Vagina (tissue), 2 donors: ENCODE data around the gene ATG4D. TPM values are rescaled to one million over a fixed set of nuclear protein-coding genes. Genes with fewer than 3 reads are reported as not detected.
A peak's percentile ranks its signal among the peaks of the same experiment; 100 is the strongest.

Experiments used
- DNase-seq, 2 donors: peaks; one replicate each; pipeline ENCODE4 v3.0.0-alpha.2; 2017; ENCODE audit errors: extremely low spot score in 2 of 2
- H3K27ac ChIP-seq: fragments of 200-600 bp; sonication (generic); one replicate; pipeline ENCODE4 v1.5.1; 2019
- H3K27me3 ChIP-seq: fragments of 200-600 bp; sonication (generic); one replicate; pipeline ENCODE4 v1.5.1; 2019
- H3K36me3 ChIP-seq, 2 donors: fragments of 200-600 bp; sonication (generic); one replicate each; pipeline ENCODE4 v1.5.1; 2017 to 2019
- H3K4me1 ChIP-seq: fragments of 200-600 bp; sonication (generic); one replicate; pipeline ENCODE4 v1.5.1; 2019
- H3K4me3 ChIP-seq, 2 donors: fragments of 200-600 bp; sonication (generic); 1 replicate in 1 of 2; 2 replicates in 1 of 2; pipeline ENCODE4 v1.5.1; 2016 to 2019
- H3K9me3 ChIP-seq: fragments of 200-600 bp; sonication (generic); one replicate; pipeline ENCODE4 v1.5.1; 2019
- POLR2A ChIP-seq, 2 donors: fragments of 450-650 bp; IDR thresholded peaks; one replicate each; pipeline ENCODE4 v1.6.1; 2017; ENCODE audit warnings: antibody characterized with exemption in 2 of 2, mild to moderate bottlenecking in 2 of 2, moderate library complexity in 2 of 2
- POLR2AphosphoS5 ChIP-seq, 2 donors: sonication (generic); formaldehyde crosslinking; IDR thresholded peaks; one replicate each; pipeline ENCODE4 v1.9.0; 2017; ENCODE audit warnings: antibody characterized with exemption in 2 of 2, mild to moderate bottlenecking in 2 of 2, low read depth in 1 of 2; ENCODE audit not compliant: insufficient read depth in 1 of 2
- intact Hi-C: fragments of 100-400 bp; cut with DNase I; formaldehyde crosslinking; loops from one replicate; pipeline ENCODE4 v1.15.1; 2023
- total RNA-seq: library from RNA; depleted of rRNA; stranded (reverse); fragments of >200 nt; gene quantifications from one replicate; pipeline ENCODE4 v1.2.3, GENCODE V29; 2016
- TF ChIP-seq, protein P1 (sequence below), 3 experiments: fragments of 450-650 bp in 2 of 3; fragments of 200-600 bp in 1 of 3; sonication (generic) in 1 of 3; IDR thresholded peaks; one replicate each; pipeline ENCODE4 v1.5.1; 2017 to 2019; ENCODE audit warnings: antibody characterized with exemption in 3 of 3, mild to moderate bottlenecking in 2 of 3, moderate library complexity in 2 of 3

ATG4D gene
- total RNA-seq = 18.2 TPM

DNA sequence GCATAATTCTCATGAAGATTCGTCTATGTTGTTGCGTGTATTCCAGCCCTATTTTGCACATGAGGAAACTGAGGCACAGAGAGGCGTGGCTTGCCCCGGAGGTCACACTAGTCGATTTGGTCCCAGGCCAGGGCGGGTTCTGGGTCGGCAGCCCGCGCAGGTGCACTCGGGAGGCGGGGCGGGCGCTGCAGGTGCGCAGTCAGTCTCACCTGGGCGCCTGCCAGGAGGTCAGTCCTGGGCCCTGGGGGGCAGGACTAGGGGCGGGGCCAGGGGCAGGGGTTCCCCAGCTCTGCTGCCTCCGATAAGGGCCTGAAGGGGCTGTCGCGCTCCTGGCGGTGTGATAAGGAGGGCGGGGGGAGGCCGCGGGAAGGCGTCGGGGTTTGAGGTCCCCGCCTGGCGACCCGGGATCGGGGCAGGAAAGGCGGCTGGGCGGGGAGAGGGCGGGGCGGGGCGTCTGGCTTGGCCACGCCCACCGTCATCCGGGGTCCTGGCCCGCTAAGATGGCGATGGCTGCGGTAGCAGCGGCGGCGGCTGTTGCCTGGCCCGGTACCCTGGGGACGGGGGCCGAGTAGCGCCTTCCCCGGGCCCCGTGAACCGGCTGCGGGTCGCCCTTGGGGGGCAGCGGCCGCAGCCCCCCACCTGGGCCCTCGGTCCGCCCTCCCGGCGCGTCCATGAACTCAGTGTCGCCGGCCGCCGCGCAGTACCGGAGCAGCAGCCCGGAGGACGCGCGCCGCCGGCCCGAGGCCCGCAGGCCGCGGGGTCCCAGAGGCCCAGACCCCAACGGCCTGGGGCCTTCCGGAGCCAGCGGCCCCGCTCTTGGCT, at the start of gene ATG4D:
ATG4D (plus strand) TSS at position 485 of the 822 bp plus-strand sequence; CDS start at position 672, 187 bp downstream.
- Histone ChIP-seq H3K27ac (peak within 1 kb of the TSS; percentile 94), H3K36me3 (peaks cover 0 to 22% of the 10 kb centered on the region in 2 donors), H3K4me1 (peaks cover 27% of the 10 kb centered on the region), H3K4me3 (peak within 1 kb of the TSS; percentile 88 to 93), H3K27me3 (no peaks in the 10 kb centered on the region), H3K9me3 (no peaks in the 10 kb centered on the region)
- no peak for DNase-seq
- intact Hi-C loops = no loop called here
- TF ChIP-seq POLR2AphosphoS5 (IDR thresholded peaks at IDR 0.05; ENCODE audit: insufficient read depth in 1 of 2, low read depth in 1 of 2) (peak in 1 of 2 donors; percentile 54), POLR2A (IDR thresholded peaks at IDR 0.05) (peak in 1 of 2 donors; percentile 60)
- TF ChIP-seq, protein P1, sequence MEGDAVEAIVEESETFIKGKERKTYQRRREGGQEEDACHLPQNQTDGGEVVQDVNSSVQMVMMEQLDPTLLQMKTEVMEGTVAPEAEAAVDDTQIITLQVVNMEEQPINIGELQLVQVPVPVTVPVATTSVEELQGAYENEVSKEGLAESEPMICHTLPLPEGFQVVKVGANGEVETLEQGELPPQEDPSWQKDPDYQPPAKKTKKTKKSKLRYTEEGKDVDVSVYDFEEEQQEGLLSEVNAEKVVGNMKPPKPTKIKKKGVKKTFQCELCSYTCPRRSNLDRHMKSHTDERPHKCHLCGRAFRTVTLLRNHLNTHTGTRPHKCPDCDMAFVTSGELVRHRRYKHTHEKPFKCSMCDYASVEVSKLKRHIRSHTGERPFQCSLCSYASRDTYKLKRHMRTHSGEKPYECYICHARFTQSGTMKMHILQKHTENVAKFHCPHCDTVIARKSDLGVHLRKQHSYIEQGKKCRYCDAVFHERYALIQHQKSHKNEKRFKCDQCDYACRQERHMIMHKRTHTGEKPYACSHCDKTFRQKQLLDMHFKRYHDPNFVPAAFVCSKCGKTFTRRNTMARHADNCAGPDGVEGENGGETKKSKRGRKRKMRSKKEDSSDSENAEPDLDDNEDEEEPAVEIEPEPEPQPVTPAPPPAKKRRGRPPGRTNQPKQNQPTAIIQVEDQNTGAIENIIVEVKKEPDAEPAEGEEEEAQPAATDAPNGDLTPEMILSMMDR (IDR thresholded peaks at IDR 0.05) = no peak

DNA sequence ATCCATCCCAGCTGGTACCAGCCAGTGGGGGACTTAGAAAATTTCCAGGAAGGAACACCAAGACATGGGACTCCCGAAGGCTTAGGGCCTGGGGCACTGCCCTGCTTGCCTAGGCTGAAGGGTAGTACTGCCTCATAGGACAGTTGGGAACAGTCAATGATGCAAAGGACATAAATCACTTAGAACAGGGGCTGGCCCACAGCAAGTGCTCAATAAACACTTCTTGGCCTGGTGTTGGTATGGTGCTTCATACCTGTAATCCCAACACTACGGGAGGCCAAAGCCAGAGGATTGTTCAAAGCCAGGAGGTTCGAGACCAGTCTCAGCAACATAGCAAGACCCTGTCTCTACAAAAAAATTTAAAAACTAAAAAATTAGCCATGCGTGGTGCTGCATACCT, 46.3 kb upstream of the ATG4D start:
- intact Hi-C loops = no loop called here
- H3K4me1 ChIP-seq = peaks cover 48% of the 10 kb centered on the region

DNA sequence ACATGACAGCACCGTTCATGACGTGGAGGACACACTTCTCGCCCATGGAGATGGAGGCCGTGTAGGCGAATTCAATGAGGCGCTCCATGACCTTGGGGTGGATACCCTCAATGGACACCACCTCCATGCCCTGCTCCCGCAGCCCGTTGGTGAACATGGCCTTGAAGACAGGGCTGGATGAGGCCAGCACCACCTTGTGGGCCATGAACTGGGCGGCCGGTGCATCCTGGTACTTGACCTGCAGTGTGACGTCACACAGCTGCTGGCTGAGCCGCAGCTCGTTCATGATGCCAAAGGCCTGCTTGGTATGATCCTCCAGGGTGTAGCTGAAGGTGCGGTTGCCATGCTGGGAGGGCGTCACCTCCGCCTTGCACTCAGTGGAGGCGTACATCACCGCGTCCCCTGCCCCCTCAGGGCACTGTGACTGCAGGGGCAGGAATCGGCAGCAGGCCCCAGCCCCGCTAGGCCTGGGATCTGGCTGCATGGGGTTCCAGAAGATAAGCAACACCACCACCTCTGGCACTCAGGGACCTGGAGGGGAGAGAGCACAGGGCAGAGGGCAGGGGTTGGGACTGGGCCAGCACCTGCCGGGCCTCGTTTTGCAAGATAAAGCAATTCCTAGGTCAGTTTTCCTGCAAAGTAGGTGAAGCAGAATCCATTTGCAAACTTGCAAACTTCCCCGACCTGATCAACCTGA, 44.0 kb upstream of the ATG4D start:
- TF ChIP-seq, protein P1 (IDR thresholded peaks at IDR 0.05) = no peak
- TF ChIP-seq POLR2AphosphoS5 (IDR thresholded peaks at IDR 0.05; ENCODE audit: insufficient read depth in 1 of 2, low read depth in 1 of 2) (no peak), POLR2A (IDR thresholded peaks at IDR 0.05) (no peak)
- H3K4me1 ChIP-seq = peaks cover 48% of the 10 kb centered on the region
- peaks cover 0 to 30% of the 10 kb centered on the region in 2 donors for H3K36me3 ChIP-seq
- intact Hi-C loops = no loop called here
- H3K4me3 ChIP-seq = no peak overlapping the region
- peak overlapping the region; percentile 94 for H3K27ac ChIP-seq
- no peaks in the 10 kb centered on the region for H3K27me3 ChIP-seq
- H3K9me3 ChIP-seq = no peaks in the 10 kb centered on the region
- peak in 1 of 2 donors; percentile 69 for DNase-seq

More for the DNA sequence above, 46.3 kb upstream of the ATG4D start:
- no peak overlapping the region for H3K4me3 ChIP-seq
- TF ChIP-seq POLR2AphosphoS5 (IDR thresholded peaks at IDR 0.05; ENCODE audit: insufficient read depth in 1 of 2, low read depth in 1 of 2) = no peak
- TF ChIP-seq POLR2A (IDR thresholded peaks at IDR 0.05) = no peak
- TF ChIP-seq, protein P1 (IDR thresholded peaks at IDR 0.05) = no peak
- H3K36me3 ChIP-seq = peaks cover 0 to 41% of the 10 kb centered on the region in 2 donors
- no peak for DNase-seq
- no peaks in the 10 kb centered on the region for H3K9me3 ChIP-seq
- H3K27me3 ChIP-seq = no peaks in the 10 kb centered on the region
- peak overlapping the region; percentile 94 for H3K27ac ChIP-seq

DNA sequence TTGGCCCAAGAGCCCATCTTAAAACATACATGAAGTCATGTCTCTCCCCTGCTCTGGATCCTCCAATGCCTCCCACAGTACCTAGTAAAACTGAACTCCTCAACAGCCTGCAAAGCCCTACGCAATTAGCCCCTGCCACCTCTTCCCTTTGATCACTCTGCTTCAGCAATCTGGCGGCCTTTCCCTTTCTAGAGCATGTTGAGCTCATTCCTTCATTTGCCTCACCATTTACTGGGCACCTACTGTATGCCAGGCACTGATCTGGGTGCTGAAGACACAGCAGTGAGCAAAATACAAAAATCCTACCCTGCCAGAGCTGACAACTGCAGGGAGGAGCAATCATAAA, 43.5 kb upstream of the ATG4D start:
- TF ChIP-seq, protein P1 (IDR thresholded peaks at IDR 0.05) = no peak
- TF ChIP-seq POLR2A (IDR thresholded peaks at IDR 0.05) = no peak
- no peak for TF ChIP-seq POLR2AphosphoS5 (IDR thresholded peaks at IDR 0.05; ENCODE audit: insufficient read depth in 1 of 2, low read depth in 1 of 2)
- Histone ChIP-seq H3K9me3 (no peaks in the 10 kb centered on the region), H3K27me3 (no peaks in the 10 kb centered on the region), H3K4me3 (no peak overlapping the region), H3K36me3 (peaks cover 0 to 25% of the 10 kb centered on the region in 2 donors), H3K27ac (peak overlapping the region; percentile 94), H3K4me1 (peaks cover 48% of the 10 kb centered on the region)
- peak in 1 of 2 donors; percentile 69 for DNase-seq
- intact Hi-C loops = no loop called here
